PC-9 (cell line): ENCODE data around the gene U2SURP.

Experiments used
- EZH2 ChIP-seq: fragments of 200-600 bp; sonication (generic); IDR thresholded peaks from 2 replicates; pipeline ENCODE4 v1.8.0; 2017; ENCODE audit warnings: antibody characterized with exemption, low read depth
- TF ChIP-seq, protein P1 (sequence below): fragments of 200-600 bp; sonication (generic); conservative IDR thresholded peaks from 2 replicates; pipeline ENCODE4 v1.6.1; 2017; ENCODE audit warnings: mixed run types, antibody characterized with exemption, mild to moderate bottlenecking, moderate library complexity

- TF ChIP-seq, protein P1, sequence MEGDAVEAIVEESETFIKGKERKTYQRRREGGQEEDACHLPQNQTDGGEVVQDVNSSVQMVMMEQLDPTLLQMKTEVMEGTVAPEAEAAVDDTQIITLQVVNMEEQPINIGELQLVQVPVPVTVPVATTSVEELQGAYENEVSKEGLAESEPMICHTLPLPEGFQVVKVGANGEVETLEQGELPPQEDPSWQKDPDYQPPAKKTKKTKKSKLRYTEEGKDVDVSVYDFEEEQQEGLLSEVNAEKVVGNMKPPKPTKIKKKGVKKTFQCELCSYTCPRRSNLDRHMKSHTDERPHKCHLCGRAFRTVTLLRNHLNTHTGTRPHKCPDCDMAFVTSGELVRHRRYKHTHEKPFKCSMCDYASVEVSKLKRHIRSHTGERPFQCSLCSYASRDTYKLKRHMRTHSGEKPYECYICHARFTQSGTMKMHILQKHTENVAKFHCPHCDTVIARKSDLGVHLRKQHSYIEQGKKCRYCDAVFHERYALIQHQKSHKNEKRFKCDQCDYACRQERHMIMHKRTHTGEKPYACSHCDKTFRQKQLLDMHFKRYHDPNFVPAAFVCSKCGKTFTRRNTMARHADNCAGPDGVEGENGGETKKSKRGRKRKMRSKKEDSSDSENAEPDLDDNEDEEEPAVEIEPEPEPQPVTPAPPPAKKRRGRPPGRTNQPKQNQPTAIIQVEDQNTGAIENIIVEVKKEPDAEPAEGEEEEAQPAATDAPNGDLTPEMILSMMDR, result no peak
- TF ChIP-seq EZH2, result no peak
Measured at GRCh38 chr3:143065364-143065763, 64.0 kb downstream of the U2SURP start.
